SH-SY5Y (cell line): ENCODE data around the gene NUP133.

Experiments used
- GATA2 ChIP-seq: IDR thresholded peaks from 2 replicates; pipeline ENCODE4 v1.6.1; 2011; ENCODE audit warnings: mild to moderate bottlenecking, low read depth, low read length
- GATA3 ChIP-seq: IDR thresholded peaks from 2 replicates; pipeline ENCODE4 v1.6.1; 2011; ENCODE audit warnings: low read depth, mild to moderate bottlenecking, low read length, moderate library complexity

DNA sequence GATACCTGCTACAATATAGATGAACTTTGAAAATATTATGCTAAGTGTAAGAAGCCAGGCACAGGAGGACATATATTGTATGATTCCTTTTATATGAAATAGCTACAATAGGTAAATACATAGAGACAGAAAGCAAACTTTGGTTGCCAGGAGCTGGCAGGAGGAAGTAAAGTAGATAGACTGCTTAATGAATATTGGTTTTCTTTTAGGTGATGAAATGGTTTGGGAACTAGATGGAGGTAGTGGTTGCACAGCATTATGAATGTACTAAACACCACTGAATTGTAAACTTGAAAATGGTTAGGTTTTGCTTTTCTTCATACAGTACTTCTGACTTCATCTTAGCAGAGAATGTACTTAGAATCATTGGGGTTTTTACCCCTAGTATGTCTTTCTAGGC, 28.8 kb upstream of the NUP133 start:
- no peak for TF ChIP-seq GATA2
- no peak for TF ChIP-seq GATA3
